ENCODE measurements around the gene PLEKHA5.
A peak's percentile ranks its signal among the peaks of the same experiment; 100 is the strongest.

DNA sequence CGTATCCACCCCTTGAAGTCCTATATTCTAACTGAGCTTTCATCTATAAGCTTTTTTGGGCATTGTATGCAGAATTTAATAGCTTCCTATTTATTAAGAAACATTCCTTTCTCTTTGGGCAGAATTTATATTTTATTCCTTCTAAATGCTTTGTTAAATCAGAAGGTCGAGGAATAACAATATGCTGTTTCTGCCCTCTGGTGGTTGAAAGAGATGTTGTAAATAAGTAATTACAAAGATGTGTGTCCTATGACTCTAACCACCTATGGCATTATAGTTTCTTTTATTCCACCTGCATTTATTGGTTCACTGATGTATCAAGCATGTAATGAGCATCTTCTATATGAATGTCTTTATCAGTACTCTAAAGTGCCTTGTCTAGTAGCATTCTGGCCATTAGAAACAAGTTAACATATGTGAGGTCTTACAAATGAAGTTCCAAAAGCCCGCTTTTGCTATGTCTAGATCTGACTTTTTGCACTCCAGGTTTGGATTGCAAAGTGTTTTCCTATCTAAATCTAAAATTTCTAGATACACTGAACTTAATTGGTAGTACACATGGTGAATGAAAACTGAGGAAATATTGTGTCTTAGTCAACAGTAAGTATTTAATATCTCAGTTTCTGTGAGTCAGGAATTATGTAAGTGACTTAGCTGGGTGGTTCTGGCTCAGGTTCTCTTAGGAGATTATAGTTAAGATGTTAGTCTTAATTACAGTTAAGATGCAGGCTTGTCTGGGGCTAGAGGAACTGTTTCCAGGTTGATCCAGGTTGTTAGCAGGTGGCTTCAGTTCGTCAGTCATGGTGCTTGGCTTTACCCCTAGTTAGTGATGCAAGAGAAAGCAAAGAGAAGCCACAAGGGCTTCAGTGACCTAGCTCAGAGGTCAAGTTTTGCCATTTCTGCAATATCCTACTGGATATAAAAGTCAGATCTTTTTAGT is 57.5 kb downstream of the PLEKHA5 start:
- TF ChIP-seq CTCF (IDR thresholded peaks at IDR 0.05): peak; percentile 55 to 63 (median 56)
- TF ChIP-seq POLR2A (IDR thresholded peaks at IDR 0.05): no peak
